Measurements from ENCODE around the gene SYT7.

GRCh38 chr11:61589961-61590360 lies 9.1 kb upstream of the SYT7 start:
- TF ChIP-seq CTCF (conservative IDR thresholded peaks at IDR 0.05; ENCODE audit: low read depth, low read length) (no peak), CEBPB (IDR thresholded peaks at IDR 0.05; ENCODE audit: low read depth, low read length) (no peak), ELK1 (IDR thresholded peaks at IDR 0.05; ENCODE audit: borderline replicate concordance, low read depth, low read length) (no peak), RAD21 (IDR thresholded peaks at IDR 0.05; ENCODE audit: low read length) (no peak), RFX5 (IDR thresholded peaks at IDR 0.05; ENCODE audit: low read depth, low read length) (no peak), POLR2A (IDR thresholded peaks at IDR 0.05; ENCODE audit: low read depth, low read length) (no peak)

Measured in IMR-90 (cell line).